Pancreas (tissue), 10 donors: Measurements from ENCODE around the gene FAM181A. TPM values are rescaled to one million over a fixed set of nuclear protein-coding genes. Genes with fewer than 3 reads are reported as not detected.

Experiments used
- ATAC-seq, 4 donors: fragments of 200-7000 bp; cut with Tn5 transposase; one replicate each; pipeline versions ENCODE4 v1.8.0 to v1.9.1; 2020; ENCODE audit warnings: mild to moderate bottlenecking in 4 of 4, moderate library complexity in 4 of 4
- DNase-seq, 6 donors: peaks; one replicate each; pipeline ENCODE4 v3.0.0-alpha.2; 2020
- FAIRE-seq: peaks from 2 replicates; lab custom pipeline; 2012; peaks lifted over from hg19 to GRCh38; lab: Jason Lieb, UNC
- H3K27ac ChIP-seq, 4 donors: fragments of 200-600 bp; sonication (generic); 1 replicate in 3 of 4; 2 replicates in 1 of 4; pipeline versions ENCODE4 v1.5.0 to v1.8.0; 2020
- H3K27me3 ChIP-seq, 4 donors: fragments of 200-600 bp; one replicate each; pipeline ENCODE4 v1.8.0; 2021
- H3K36me3 ChIP-seq, 3 donors: fragments of 200-600 bp; sonication (generic) in 1 of 3; one replicate each; pipeline versions ENCODE4 v1.5.0 to v1.8.0; 2020 to 2021
- H3K4me1 ChIP-seq, 3 donors: fragments of 200-600 bp; one replicate each; pipeline ENCODE4 v1.8.0; 2021
- H3K4me3 ChIP-seq, 4 donors: fragments of 200-600 bp; sonication (generic) in 2 of 4; one replicate each; pipeline versions ENCODE4 v1.5.0 to v1.8.0; 2020 to 2021
- H3K9me3 ChIP-seq, 4 donors: fragments of 200-600 bp; one replicate each; pipeline ENCODE4 v1.8.0; 2021
- WGBS, 2 donors: extraction: QIAGEN DNeasy Blood & Tissue Kit; methylation state at CpG; one replicate each; pipeline ENCODE4 v1.1.7; 2013; 5-methylcytosine and 5-hydroxymethylcytosine counted together
- intact Hi-C, 3 donors: fragments of 100-400 bp; cut with DNase I; formaldehyde crosslinking; loops; one replicate each; pipeline versions ENCODE4 v1.11.1 to v1.14.2; 2022
- polyA plus RNA-seq, 2 donors: library from polyadenylated mRNA; stranded (reverse); fragments of 200-250 nt; gene quantifications; one replicate each; pipeline ENCODE4 v1.2.3, GENCODE V29; 2013
- total RNA-seq, 6 donors: library from RNA; stranded (reverse); fragmentation: NEBNext Ultra II Directional in 4 of 6; extraction: Animal tissue kit (Norgen Biotek cat#: 25700) in 4 of 6; gene quantifications; one replicate each; pipeline versions ENCODE4 v1.2.1 to v1.2.4, GENCODE V29; 2021 to 2023
- TF ChIP-seq, protein P1 (sequence below), 4 donors: fragments of 200-600 bp; sonication (generic) in 3 of 4; IDR thresholded peaks; one replicate each; pipeline versions ENCODE4 v1.5.0 to v1.8.0; 2021; ENCODE audit warnings: antibody characterized with exemption in 4 of 4
- donor health status: healthy with polysubstance abuse.
- donor health status: DM: no; HTN: no; CAD: no; lungs with moderate emphysema.
- donor health status: DM: no; HTN: no; CAD: no.
- donor health status: control.
- donor health status: control.
- donor health status: Bipolar disorder and iron deficiency.
- donor health status: DM: yes; HTN: yes; CAD: no.
- donor health status: DM: no; HTN: no; CAD: no.
- donor health status: DM: no; HTN: no; CAD: no.
- donor health status: DM: yes; HTN: yes; CAD: no.

Gene FAM181A
- total and polyA plus RNA-seq, 8 donors, result not detected

DNA sequence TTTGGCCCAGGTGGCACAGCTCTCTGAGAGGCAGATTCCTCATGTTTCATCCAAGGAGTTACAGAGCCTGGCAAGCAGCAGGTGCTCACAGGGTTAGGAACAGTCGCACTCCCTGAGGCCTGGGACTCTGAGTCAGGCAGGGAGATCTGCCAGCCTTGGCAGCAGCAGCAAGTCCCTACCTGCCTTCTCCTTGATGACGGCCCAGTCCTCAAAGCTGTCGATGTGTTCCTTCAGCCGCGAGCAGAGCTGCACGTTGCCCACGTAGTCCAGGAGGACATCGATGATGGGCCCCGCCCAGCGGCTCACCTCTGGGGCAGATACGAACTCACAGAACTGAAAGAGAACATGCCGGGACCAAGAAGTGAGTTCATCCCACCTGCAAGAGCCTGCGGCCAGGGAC lies 10.4 kb downstream of the FAM181A start:
- no peak overlapping the region for H3K4me3 ChIP-seq
- FAIRE-seq (no peak), DNase-seq (no peak), ATAC-seq (no peak)
- TF ChIP-seq, protein P1, sequence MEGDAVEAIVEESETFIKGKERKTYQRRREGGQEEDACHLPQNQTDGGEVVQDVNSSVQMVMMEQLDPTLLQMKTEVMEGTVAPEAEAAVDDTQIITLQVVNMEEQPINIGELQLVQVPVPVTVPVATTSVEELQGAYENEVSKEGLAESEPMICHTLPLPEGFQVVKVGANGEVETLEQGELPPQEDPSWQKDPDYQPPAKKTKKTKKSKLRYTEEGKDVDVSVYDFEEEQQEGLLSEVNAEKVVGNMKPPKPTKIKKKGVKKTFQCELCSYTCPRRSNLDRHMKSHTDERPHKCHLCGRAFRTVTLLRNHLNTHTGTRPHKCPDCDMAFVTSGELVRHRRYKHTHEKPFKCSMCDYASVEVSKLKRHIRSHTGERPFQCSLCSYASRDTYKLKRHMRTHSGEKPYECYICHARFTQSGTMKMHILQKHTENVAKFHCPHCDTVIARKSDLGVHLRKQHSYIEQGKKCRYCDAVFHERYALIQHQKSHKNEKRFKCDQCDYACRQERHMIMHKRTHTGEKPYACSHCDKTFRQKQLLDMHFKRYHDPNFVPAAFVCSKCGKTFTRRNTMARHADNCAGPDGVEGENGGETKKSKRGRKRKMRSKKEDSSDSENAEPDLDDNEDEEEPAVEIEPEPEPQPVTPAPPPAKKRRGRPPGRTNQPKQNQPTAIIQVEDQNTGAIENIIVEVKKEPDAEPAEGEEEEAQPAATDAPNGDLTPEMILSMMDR (IDR thresholded peaks at IDR 0.05), result no peak
- H3K4me1 ChIP-seq, result peaks cover 20 to 21% (median 21%) of the 10 kb centered on the region in 3 donors
- H3K27ac ChIP-seq, result no peak overlapping the region
- H3K36me3 ChIP-seq, result no peaks in the 10 kb centered on the region
- 75 to 81% methylated on average over 13 of the region's 13 CpGs for WGBS, 2 donors
- intact Hi-C loops, result loop anchor here in 1 of 3 donors (5.0 kb wide), 1 partner anchor 65 kb away; no protein-coding TSS in a partner anchor
- no peaks in the 10 kb centered on the region for H3K9me3 ChIP-seq
- H3K27me3 ChIP-seq, result no peaks in the 10 kb centered on the region

DNA sequence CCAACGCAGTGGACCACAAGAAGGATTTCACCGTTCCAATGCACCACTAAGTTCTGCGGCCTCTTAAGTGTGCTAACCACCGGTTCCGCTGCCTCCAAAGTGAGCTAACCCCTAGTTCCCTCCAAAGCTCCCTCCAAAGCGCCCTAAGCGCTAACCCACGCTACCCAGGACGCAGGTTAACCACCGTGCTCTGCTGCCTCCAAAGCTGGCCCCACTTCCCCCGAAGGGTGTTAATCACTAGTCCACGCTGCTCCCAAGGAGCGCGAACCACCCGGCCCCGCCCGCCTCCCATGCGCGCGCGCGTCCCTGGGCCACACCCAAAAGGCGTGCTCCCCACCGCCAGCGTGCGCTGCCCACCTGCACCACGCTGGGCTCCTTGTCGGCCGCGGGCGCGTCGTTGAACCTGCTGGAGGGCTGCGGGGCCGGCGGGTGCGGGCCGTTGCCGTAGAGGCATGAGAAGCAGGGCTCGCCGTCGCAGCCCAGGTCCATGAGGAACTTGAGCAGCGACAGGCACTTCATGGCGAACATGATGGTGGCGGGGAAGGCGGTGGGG lies 11.7 kb downstream of the FAM181A start:
- no peak for FAIRE-seq
- no peak for DNase-seq
- Histone ChIP-seq H3K4me1 (peaks cover 21 to 25% (median 23%) of the 10 kb centered on the region in 3 donors), H3K36me3 (no peaks in the 10 kb centered on the region), H3K4me3 (peak overlapping the region in 2 of 4 donors; percentile 18 to 37), H3K27me3 (no peaks in the 10 kb centered on the region), H3K27ac (no peak overlapping the region), H3K9me3 (no peaks in the 10 kb centered on the region)
- TF ChIP-seq, protein P1 (IDR thresholded peaks at IDR 0.05), result no peak
- WGBS, 2 donors, result 31 to 38% methylated on average over 46 of the region's 46 CpGs
- intact Hi-C loops, result loop anchor here in 2 of 3 donors (2.0 to 5.0 kb wide), 2 partner anchors 62 to 63 kb away; no protein-coding TSS in a partner anchor
- no peak for ATAC-seq

DNA sequence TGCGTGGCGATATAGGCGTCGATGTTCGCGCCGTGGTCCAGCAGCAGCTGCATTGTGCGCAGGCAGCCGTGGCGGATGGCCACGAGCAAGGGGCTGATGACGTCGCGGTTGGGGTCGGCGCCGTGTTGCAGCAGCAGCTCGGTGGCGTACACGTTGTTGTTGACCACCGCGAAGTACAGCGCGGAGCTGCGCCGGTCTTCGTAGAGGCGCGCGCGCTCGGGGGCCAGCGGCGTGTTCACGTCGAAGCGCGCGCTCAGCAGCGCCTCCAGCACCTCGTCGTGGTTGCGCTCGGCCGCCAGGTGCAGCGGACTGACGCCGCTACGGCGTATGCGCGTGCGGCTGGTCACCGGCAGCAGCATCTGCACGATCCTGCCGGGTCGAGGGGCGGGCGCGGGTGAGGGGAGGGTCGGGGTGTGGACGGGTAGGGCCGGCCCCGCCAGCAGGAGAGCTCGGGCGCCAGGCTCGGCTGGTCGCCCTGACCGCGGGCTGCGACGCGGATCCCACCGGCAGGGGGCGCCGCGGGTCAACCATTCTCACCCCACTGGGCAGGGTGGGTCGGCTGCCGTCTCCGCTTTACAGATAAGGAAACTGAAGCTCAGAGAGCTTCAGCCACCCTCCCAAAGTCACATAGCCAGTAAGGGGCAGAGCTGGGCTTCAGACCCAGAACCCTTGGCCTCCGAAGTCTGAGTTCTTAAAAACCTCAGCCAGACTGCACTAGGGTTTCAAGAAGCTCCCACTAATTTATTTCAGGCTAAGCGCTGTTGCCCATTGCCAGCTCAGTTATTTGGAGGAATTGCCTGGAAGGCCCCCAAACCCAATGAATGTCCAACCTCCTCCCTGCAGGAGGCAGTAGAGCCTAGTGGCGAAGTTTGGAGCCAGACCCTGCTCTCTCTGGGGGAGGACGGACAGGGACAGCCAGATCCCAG lies 12.4 kb downstream of the FAM181A start:
- intact Hi-C loops, result loop anchor here in 2 of 3 donors (2.0 to 5.0 kb wide), 2 partner anchors 61 to 63 kb away; no protein-coding TSS in a partner anchor
- Histone ChIP-seq H3K4me3 (peak overlapping the region in 3 of 4 donors; percentile 14 to 37 (median 18)), H3K9me3 (no peaks in the 10 kb centered on the region), H3K27me3 (no peaks in the 10 kb centered on the region), H3K27ac (peak overlapping the region; percentile 87 to 97 (median 97)), H3K4me1 (peaks cover 21 to 28% (median 23%) of the 10 kb centered on the region in 3 donors), H3K36me3 (no peaks in the 10 kb centered on the region)
- no peak for FAIRE-seq
- TF ChIP-seq, protein P1 (IDR thresholded peaks at IDR 0.05), result peak; percentile 91 to 94 (median 92)
- DNase-seq, result peak; percentile 72 to 97 (median 88)
- 6 to 7% methylated on average over 75 to 84 of the region's 84 CpGs for WGBS, 2 donors
- ATAC-seq, result peak; percentile 76 to 83 (median 80)

DNA sequence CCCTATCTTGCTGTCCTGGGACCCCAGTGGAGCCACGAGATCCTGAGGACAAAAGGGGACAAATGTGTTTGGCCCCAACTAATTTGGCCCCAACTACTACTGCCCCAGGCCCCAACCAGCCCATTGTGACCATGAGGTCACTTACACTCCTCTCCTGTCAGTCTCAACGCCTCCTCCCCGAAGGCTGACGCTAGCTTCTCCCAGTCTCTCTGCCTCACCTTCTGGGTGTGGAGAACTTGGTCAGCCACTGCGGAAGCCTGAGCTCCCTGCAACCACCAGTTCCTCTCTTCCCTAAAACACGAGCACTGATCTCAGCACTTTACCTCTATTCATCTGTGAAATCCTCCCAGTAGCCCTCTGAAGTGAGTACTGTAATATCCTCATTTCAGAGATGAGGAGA lies 13.3 kb downstream of the FAM181A start:
- WGBS, 2 donors, result 89 to 93% methylated on average over 6 of the region's 6 CpGs
- TF ChIP-seq, protein P1 (IDR thresholded peaks at IDR 0.05), result no peak
- no peak for ATAC-seq
- no peak overlapping the region for H3K4me3 ChIP-seq
- H3K9me3 ChIP-seq, result no peaks in the 10 kb centered on the region
- FAIRE-seq, result no peak
- intact Hi-C loops, result no loop called here
- no peak for DNase-seq
- peak overlapping the region; percentile 87 to 97 (median 97) for H3K27ac ChIP-seq
- no peaks in the 10 kb centered on the region for H3K27me3 ChIP-seq
- peaks cover 21 to 28% (median 23%) of the 10 kb centered on the region in 3 donors for H3K4me1 ChIP-seq
- no peaks in the 10 kb centered on the region for H3K36me3 ChIP-seq
